Keratinocyte (primary cell): ENCODE measurements around the gene CHMP4B. TPM values are rescaled to one million over a fixed set of nuclear protein-coding genes. Genes with fewer than 3 reads are reported as not detected.

ENCODE experiments used
- DNase-seq: peaks from one replicate; pipeline ENCODE4 v3.0.0-alpha.2; 2011; ENCODE audit warnings: low read depth, missing footprints, low spot score
- FAIRE-seq: peaks from 2 replicates; lab custom pipeline; 2011; peaks lifted over from hg19 to GRCh38; lab: Jason Lieb, UNC
- H2AFZ ChIP-seq: 2 replicates; pipeline ENCODE4 v1.6.0; 2012; ENCODE audit warnings: low read length, control low read depth, inconsistent platforms; ENCODE audit not compliant: control insufficient read depth
- H3K27ac ChIP-seq: 2 replicates; pipeline ENCODE4 v1.5.1; 2011; ENCODE audit warnings: low read length; ENCODE audit not compliant: control insufficient read depth, insufficient read depth
- H3K27me3 ChIP-seq: 3 replicates; pipeline ENCODE4 v1.6.0; 2011; ENCODE audit warnings: low read length; ENCODE audit not compliant: control insufficient read depth, insufficient read depth; ENCODE audit errors: extremely low read depth
- H3K36me3 ChIP-seq, 2 experiments: 2 replicates in 1 of 2; 3 replicates in 1 of 2; pipeline ENCODE4 v1.5.1; 2011; ENCODE audit warnings: low read length in 2 of 2, mild to moderate bottlenecking in 1 of 2; ENCODE audit not compliant: control insufficient read depth in 2 of 2, insufficient read depth in 2 of 2; ENCODE audit errors: extremely low read depth in 1 of 2
- H3K4me1 ChIP-seq: 3 replicates; pipeline ENCODE4 v1.5.1; 2011; ENCODE audit warnings: low read length; ENCODE audit not compliant: control insufficient read depth, insufficient read depth; ENCODE audit errors: extremely low read depth
- H3K4me2 ChIP-seq: 3 replicates; pipeline ENCODE4 v1.6.0; 2011; ENCODE audit warnings: low read depth, low read length; ENCODE audit not compliant: control insufficient read depth, insufficient read depth; ENCODE audit errors: extremely low read depth
- H3K4me3 ChIP-seq, 3 experiments: fragments of 200-600 bp in 1 of 3; sonication (generic) in 1 of 3; 2 replicates in 2 of 3; 3 replicates in 1 of 3; pipeline ENCODE4 v1.5.1; 2011 to 2016; ENCODE audit warnings: low read length in 3 of 3, mild to moderate bottlenecking in 3 of 3, control low read depth in 2 of 3, inconsistent platforms in 1 of 3, low read depth in 1 of 3, mixed read lengths in 1 of 3, mixed run types in 1 of 3, moderate library complexity in 1 of 3; ENCODE audit not compliant: control insufficient read depth in 2 of 3, insufficient read depth in 2 of 3; ENCODE audit errors: extremely low read depth in 1 of 3
- H3K79me2 ChIP-seq: 2 replicates; pipeline ENCODE4 v1.6.0; 2012; ENCODE audit warnings: low read length; ENCODE audit not compliant: control insufficient read depth, insufficient read depth
- H3K9ac ChIP-seq: 3 replicates; pipeline ENCODE4 v1.6.0; 2011; ENCODE audit warnings: low read length; ENCODE audit not compliant: control insufficient read depth, insufficient read depth; ENCODE audit errors: extremely low read depth
- H3K9me1 ChIP-seq: 3 replicates; pipeline ENCODE4 v1.6.0; 2011; ENCODE audit warnings: low read length; ENCODE audit not compliant: control insufficient read depth, insufficient read depth; ENCODE audit errors: extremely low read depth
- H3K9me3 ChIP-seq: 2 replicates; pipeline ENCODE4 v1.5.1; 2012; ENCODE audit warnings: low read depth, low read length; ENCODE audit not compliant: control insufficient read depth
- H4K20me1 ChIP-seq: 3 replicates; pipeline ENCODE4 v1.6.0; 2011; ENCODE audit warnings: low read length; ENCODE audit not compliant: control insufficient read depth, insufficient read depth; ENCODE audit errors: extremely low read depth
- EZH2 ChIP-seq: IDR thresholded peaks from one replicate; pipeline ENCODE4 v1.6.1; 2012; ENCODE audit warnings: inconsistent platforms, mild to moderate bottlenecking, low read length, moderate library complexity
- dilution Hi-C: fragments of 300-500 bp; cut with MboI; formaldehyde crosslinking; loops from one replicate; pipeline ENCODE4 v1.7.0; 2020; ENCODE audit warnings: low sequenced_read_pairs; ENCODE audit not compliant: extremely low pct_ligation_motif_present
- polyA plus RNA-seq, 5 experiments: library from polyadenylated mRNA; depleted of rRNA in 3 of 5; stranded (reverse) in 3 of 5; stranded (forward) in 1 of 5; unstranded in 1 of 5; fragments of >200 nt; gene quantifications; 1 replicate in 1 of 5; 2 replicates in 3 of 5; 3 replicates in 1 of 5; pipeline versions ENCODE4 v1.2.1 to v1.2.3, GENCODE V29; 2011 to 2012; ENCODE audit warnings: missing spikeins in 2 of 5, low read depth in 1 of 5, low replicate concordance in 1 of 5
- TF ChIP-seq, protein P1 (sequence below), 3 experiments: IDR thresholded peaks in 1 of 3; conservative IDR thresholded peaks in 1 of 3; optimal IDR thresholded peaks in 1 of 3; 2 replicates in 2 of 3; 3 replicates in 1 of 3; pipeline versions ENCODE3 to v1.5.1; 2011; ENCODE audit warnings: low read length in 3 of 3, mild to moderate bottlenecking in 3 of 3, moderate library complexity in 2 of 3, control low read depth in 1 of 3, inconsistent platforms in 1 of 3; ENCODE audit not compliant: insufficient read depth in 2 of 3; ENCODE audit errors: extremely low read depth in 1 of 3

Gene CHMP4B
- polyA plus RNA-seq, 1 donor (not counting 4 experiments of a cell fraction or from before 2014, with no cell fraction given), result 72.2 TPM

DNA sequence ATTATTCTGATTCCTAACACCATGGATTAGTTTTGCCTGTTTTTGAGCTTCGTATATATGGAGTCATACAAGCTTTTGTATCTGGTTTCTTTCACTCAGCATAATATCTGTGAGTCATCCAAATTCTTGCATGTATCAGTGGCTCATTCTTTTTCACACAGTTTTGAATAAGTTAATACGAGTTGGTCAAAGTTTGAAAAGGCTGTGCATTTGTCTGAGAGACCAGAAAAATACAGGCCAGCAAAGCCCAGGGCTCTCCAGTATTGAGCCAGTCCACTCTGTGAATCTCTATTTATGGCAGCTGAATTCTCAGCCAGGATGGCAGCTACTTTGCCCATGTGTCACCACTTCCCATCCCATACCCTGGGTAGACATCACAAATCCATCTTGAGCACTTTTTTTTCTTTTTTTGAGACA is 7.2 kb upstream of the CHMP4B start:
- FAIRE-seq (peak; percentile 85), DNase-seq (no peak)
- Histone ChIP-seq H3K27ac (peak overlapping the region; percentile 23), H2AFZ (peak overlapping the region; percentile 24), H3K9ac (no peak overlapping the region), H3K79me2 (no peaks in the 10 kb centered on the region), H3K4me2 (peak overlapping the region; percentile 55), H3K4me1 (peaks cover 10% of the 10 kb centered on the region), H3K4me3 (no peak overlapping the region), H3K9me1 (no peaks in the 10 kb centered on the region), H4K20me1 (no peaks in the 10 kb centered on the region), H3K36me3 (no peaks in the 10 kb centered on the region), H3K9me3 (no peaks in the 10 kb centered on the region), H3K27me3 (no peaks in the 10 kb centered on the region)
- dilution Hi-C loops, result no loop called here
- TF ChIP-seq, protein P1, sequence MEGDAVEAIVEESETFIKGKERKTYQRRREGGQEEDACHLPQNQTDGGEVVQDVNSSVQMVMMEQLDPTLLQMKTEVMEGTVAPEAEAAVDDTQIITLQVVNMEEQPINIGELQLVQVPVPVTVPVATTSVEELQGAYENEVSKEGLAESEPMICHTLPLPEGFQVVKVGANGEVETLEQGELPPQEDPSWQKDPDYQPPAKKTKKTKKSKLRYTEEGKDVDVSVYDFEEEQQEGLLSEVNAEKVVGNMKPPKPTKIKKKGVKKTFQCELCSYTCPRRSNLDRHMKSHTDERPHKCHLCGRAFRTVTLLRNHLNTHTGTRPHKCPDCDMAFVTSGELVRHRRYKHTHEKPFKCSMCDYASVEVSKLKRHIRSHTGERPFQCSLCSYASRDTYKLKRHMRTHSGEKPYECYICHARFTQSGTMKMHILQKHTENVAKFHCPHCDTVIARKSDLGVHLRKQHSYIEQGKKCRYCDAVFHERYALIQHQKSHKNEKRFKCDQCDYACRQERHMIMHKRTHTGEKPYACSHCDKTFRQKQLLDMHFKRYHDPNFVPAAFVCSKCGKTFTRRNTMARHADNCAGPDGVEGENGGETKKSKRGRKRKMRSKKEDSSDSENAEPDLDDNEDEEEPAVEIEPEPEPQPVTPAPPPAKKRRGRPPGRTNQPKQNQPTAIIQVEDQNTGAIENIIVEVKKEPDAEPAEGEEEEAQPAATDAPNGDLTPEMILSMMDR (optimal IDR thresholded peaks at IDR 0.05 in 1 of 3, IDR thresholded peaks at IDR 0.05 in 1 of 3, conservative IDR thresholded peaks at IDR 0.05 in 1 of 3; ENCODE audit: extremely low read depth in 1 of 3, insufficient read depth in 2 of 3, low read length in 3 of 3), result no peak
- TF ChIP-seq EZH2, result no peak

DNA sequence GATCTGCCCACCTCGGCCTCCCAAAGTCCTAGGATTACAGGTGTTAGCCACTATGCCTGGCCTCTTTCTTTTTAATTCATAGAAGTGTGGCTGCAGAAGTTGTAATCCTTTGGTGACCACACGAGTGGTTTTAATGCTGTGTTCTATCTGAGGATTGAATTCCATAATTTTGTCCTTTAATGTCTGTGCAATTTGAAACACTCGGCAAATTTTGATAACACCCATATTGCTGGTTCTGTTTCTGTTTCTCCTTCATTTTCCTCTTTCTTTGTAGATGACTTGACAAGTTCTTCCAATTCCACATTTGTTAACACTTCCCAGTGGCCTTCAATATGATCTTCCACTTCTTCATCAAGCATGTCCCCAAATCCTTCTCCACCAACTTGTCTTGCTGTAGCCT is 2.8 kb upstream of the CHMP4B start:
- DNase-seq (no peak), FAIRE-seq (no peak)
- dilution Hi-C loops, result no loop called here
- Histone ChIP-seq H3K36me3 (no peaks in the 10 kb centered on the region), H3K27me3 (no peaks in the 10 kb centered on the region), H3K9ac (no peak overlapping the region), H3K4me3 (no peak overlapping the region), H3K9me1 (no peaks in the 10 kb centered on the region), H3K27ac (no peak overlapping the region), H3K9me3 (no peaks in the 10 kb centered on the region), H3K4me1 (peaks cover 19% of the 10 kb centered on the region), H3K79me2 (peaks cover 21% of the 10 kb centered on the region), H4K20me1 (no peaks in the 10 kb centered on the region), H2AFZ (no peak overlapping the region), H3K4me2 (no peak overlapping the region)
- TF ChIP-seq, protein P1 (optimal IDR thresholded peaks at IDR 0.05 in 1 of 3, IDR thresholded peaks at IDR 0.05 in 1 of 3, conservative IDR thresholded peaks at IDR 0.05 in 1 of 3; ENCODE audit: extremely low read depth in 1 of 3, insufficient read depth in 2 of 3, low read length in 3 of 3), result no peak
- no peak for TF ChIP-seq EZH2
